ENCODE results near the gene CCDC146. TPM values are rescaled to one million over a fixed set of nuclear protein-coding genes. Genes with fewer than 3 reads are reported as not detected.

The CCDC146 gene
- total and polyA plus RNA-seq, 9 of the 15 experiments (the other 6 are each of a cell fraction or from before 2014, with no cell fraction given): 0.10 to 0.98 (median 0.26) TPM; not detected in 1

DNA sequence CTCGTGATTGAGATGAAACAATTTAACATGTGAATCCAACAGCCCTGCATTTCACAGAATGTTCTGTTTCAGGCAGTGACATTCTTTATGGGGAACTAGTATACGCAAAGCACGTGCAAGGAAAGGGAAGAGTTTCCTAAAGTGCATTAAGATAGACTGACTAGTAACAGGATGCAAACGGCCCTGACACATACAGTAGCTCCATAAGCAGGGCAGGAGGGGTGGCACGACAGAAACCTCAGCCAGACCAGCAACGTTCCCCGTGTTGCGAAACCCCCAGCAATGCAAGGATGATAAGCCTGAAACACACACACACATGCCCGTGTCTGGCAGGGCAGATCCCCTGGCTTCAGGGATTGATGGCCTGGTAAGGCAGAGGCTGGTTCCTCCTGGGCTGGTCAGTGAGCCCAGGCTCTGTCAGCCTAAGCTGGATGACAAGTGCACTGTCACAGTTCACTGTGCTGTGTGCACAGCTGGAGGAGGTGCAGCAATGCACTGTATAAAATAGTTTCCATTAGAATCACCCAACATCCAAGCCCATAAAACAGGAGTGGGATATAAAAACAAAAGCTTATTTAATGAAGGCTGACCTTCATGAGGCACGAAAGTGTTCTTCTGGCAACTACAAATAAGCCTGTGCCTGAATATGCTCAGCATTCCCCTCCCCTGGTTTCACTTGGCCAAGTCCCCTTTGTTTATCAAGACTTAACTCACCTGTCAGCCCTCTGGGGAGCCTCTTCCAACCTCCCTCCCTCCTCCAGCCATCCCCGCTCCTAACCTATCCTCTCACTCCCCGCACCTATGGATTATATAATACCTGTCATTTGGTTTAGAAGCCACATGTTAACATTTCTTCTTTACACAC lies 204.9 kb downstream of the CCDC146 start:
- CTCF ChIA-PET (ENCODE audit: low intra/inter-chr PET ratio): no interaction called here
- FAIRE-seq: no peak
- H3K4me2 ChIP-seq (ENCODE audit: insufficient read depth, low read length): no peak overlapping the region

GRCh38 chr7:77327932-77328628 lies 205.7 kb downstream of the CCDC146 start:
- no peaks in the 10 kb centered on the region for H3K4me1 ChIP-seq (replicated peaks in 1 of 2; ENCODE audit: control insufficient read depth in 2 of 2, insufficient read depth in 2 of 2, low read length in 2 of 2)
- no peak overlapping the region; a peak in 1 of 4 replicates for H3K9ac ChIP-seq (ENCODE audit: insufficient read depth in 1 of 2, low read depth in 2 of 2, low read length in 2 of 2)
- ATAC-seq: no peak
- no TSS peak for BruUV-seq (replicated peaks)
- no peak overlapping the region for H2AFZ ChIP-seq (ENCODE audit: low read depth, low read length)
- H3K4me3 ChIP-seq: no peak overlapping the region
- H3K36me3 ChIP-seq (ENCODE audit: control insufficient read depth, insufficient read depth, low read length): no peaks in the 10 kb centered on the region
- ChIA-PET CTCF (ENCODE audit: low intra/inter-chr PET ratio) (no interaction called here), POLR2A (interaction anchor here (0.8 kb wide), 1 partner anchor 9 kb away, joined by 4 read pairs; no protein-coding TSS in a partner anchor)
- intact Hi-C loops (cut with micrococcal nuclease) (no loop called here), in situ Hi-C loops (cut with MboI) (no loop called here)
- H3K79me2 ChIP-seq (ENCODE audit: control insufficient read depth, insufficient read depth, low read length): no peaks in the 10 kb centered on the region
- WGBS (ENCODE audit: insufficient coverage, low coverage, missing lambda C conversion rate): 0% methylated on average over 6 of the region's 6 CpGs
- no peaks in the 10 kb centered on the region for H3K9me1 ChIP-seq (ENCODE audit: control insufficient read depth, insufficient read depth, low read length)
- H3K27me3 ChIP-seq (ENCODE audit: control insufficient read depth in 2 of 2, insufficient read depth in 2 of 2, low read length in 2 of 2): peaks cover 9 to 15% of the 10 kb centered on the region in 2 experiments; a peak in 4 of 5 replicates
- no peak overlapping the region for H3K27ac ChIP-seq (ENCODE audit: extremely low read depth, low read depth, low read length)
- H4K20me1 ChIP-seq (replicated peaks; ENCODE audit: control insufficient read depth, insufficient read depth, low read length): no peaks in the 10 kb centered on the region
- no peaks in the 10 kb centered on the region for H3K9me3 ChIP-seq (replicated peaks; ENCODE audit: control insufficient read depth, insufficient read depth, low read depth, low read length)
- no peak overlapping the region for H3K4me2 ChIP-seq (ENCODE audit: insufficient read depth, low read length)
- DNase-seq (ENCODE audit: extremely low read depth in 1 of 4, low spot score in 3 of 4): no peak
- no peak for FAIRE-seq
- TF ChIP-seq KDM5B (IDR thresholded peaks at IDR 0.05; ENCODE audit: insufficient replicate concordance, low read depth, low read length): no peak
- TF ChIP-seq TAL1 (IDR thresholded peaks at IDR 0.05): no peak
- no peak for TF ChIP-seq THRAP3 (IDR thresholded peaks at IDR 0.05; ENCODE audit: borderline replicate concordance)
- TF ChIP-seq RBM34 (IDR thresholded peaks at IDR 0.05; ENCODE audit: borderline replicate concordance, insufficient read depth, low read length): no peak
- no peak for TF ChIP-seq SIN3A (IDR thresholded peaks at IDR 0.05; ENCODE audit: borderline replicate concordance in 2 of 2, control insufficient read depth in 1 of 2, low read depth in 2 of 2, low read length in 2 of 2)
- TF ChIP-seq CREBBP (IDR thresholded peaks at IDR 0.05; ENCODE audit: low read depth, low read length): no peak
- TF ChIP-seq NKRF (IDR thresholded peaks at IDR 0.05; ENCODE audit: borderline replicate concordance): no peak
- no peak for TF ChIP-seq ZNF76 (CRISPR knock-in tag; IDR thresholded peaks at IDR 0.05; ENCODE audit: borderline replicate concordance)

More for the DNA sequence above, 204.9 kb downstream of the CCDC146 start:
- DNase-seq (ENCODE audit: extremely low read depth in 1 of 4, low spot score in 3 of 4): no peak
- no peaks in the 10 kb centered on the region for H4K20me1 ChIP-seq (replicated peaks; ENCODE audit: control insufficient read depth, insufficient read depth, low read length)
- ATAC-seq: no peak
- peaks cover 9 to 15% of the 10 kb centered on the region in 2 experiments; a peak in 4 of 5 replicates for H3K27me3 ChIP-seq (ENCODE audit: control insufficient read depth in 2 of 2, insufficient read depth in 2 of 2, low read length in 2 of 2)
- in situ Hi-C loops (cut with MboI): no loop called here
- H3K79me2 ChIP-seq (ENCODE audit: control insufficient read depth, insufficient read depth, low read length): no peaks in the 10 kb centered on the region
- 2% methylated on average over 12 of the region's 12 CpGs for WGBS (ENCODE audit: insufficient coverage, low coverage, missing lambda C conversion rate)
- H3K4me3 ChIP-seq: no peak overlapping the region
- no TSS peak for BruUV-seq (replicated peaks)
- H3K36me3 ChIP-seq (ENCODE audit: control insufficient read depth, insufficient read depth, low read length): no peaks in the 10 kb centered on the region
- no peak overlapping the region for H2AFZ ChIP-seq (ENCODE audit: low read depth, low read length)
- POLR2A ChIA-PET: no interaction called here
- H3K9me3 ChIP-seq (replicated peaks; ENCODE audit: control insufficient read depth, insufficient read depth, low read depth, low read length): no peaks in the 10 kb centered on the region
- TF ChIP-seq NCOR1 (IDR thresholded peaks at IDR 0.05) (no peak), CEBPG (CRISPR knock-in tag; IDR thresholded peaks at IDR 0.05) (no peak), CEBPG (tag; conservative IDR thresholded peaks at IDR 0.05 in 1 of 2, IDR thresholded peaks at IDR 0.05 in 1 of 2) (0 out of 4 replicates have a peak, but pooled peaks of 1 of the 2 experiments have one; percentile 17), CEBPB (tag; IDR thresholded peaks at IDR 0.05) (peak; percentile 33; the same call in 1 of the 2 replicates)
- H3K9ac ChIP-seq (ENCODE audit: insufficient read depth in 1 of 2, low read depth in 2 of 2, low read length in 2 of 2): no peak overlapping the region
- no peaks in the 10 kb centered on the region for H3K9me1 ChIP-seq (ENCODE audit: control insufficient read depth, insufficient read depth, low read length)
- no peak overlapping the region for H3K27ac ChIP-seq (ENCODE audit: extremely low read depth, low read depth, low read length)
- intact Hi-C loops (cut with micrococcal nuclease): no loop called here
- no peaks in the 10 kb centered on the region for H3K4me1 ChIP-seq (replicated peaks in 1 of 2; ENCODE audit: control insufficient read depth in 2 of 2, insufficient read depth in 2 of 2, low read length in 2 of 2)

All from K562 (cell line).